OCI-LY7 (cell line): ENCODE measurements around the gene KCNQ1. TPM values are rescaled to one million over a fixed set of nuclear protein-coding genes. Genes with fewer than 3 reads are reported as not detected.

Source experiments
- BruUV-seq: library from RNA; stranded (reverse); fragments of 400-500 nt; replicated peaks from 2 replicates; lab custom pipeline; 2021; lab: Mats Ljungman, UMichigan
- CTCF ChIA-PET: fragments of 300-600 bp; sonication (Branson Sonifier 250); formaldehyde crosslinking; loops from one replicate; lab custom pipeline; 2022; ENCODE audit warnings: antibody characterized with exemption; ENCODE audit not compliant: unreplicated experiment; lab: Charles Lee
- POLR2A ChIA-PET: fragments of 300-600 bp; sonication (Branson Sonifier 250); formaldehyde crosslinking; loops from one replicate; lab custom pipeline; 2022; ENCODE audit warnings: antibody characterized with exemption; lab: Charles Lee
- DNase-seq: peaks from one replicate; pipeline ENCODE4 v3.0.0-alpha.2; 2015; ENCODE audit warnings: low spot score
- H2AFZ ChIP-seq: fragments of 200-600 bp; sonication (generic), shearing (Covaris generic); 2 replicates; pipeline ENCODE4 v1.6.1; 2014; ENCODE audit warnings: mild to moderate bottlenecking, antibody characterized with exemption, low read length, moderate library complexity
- H3K27ac ChIP-seq: fragments of 200-600 bp; sonication (generic); 2 replicates; pipeline ENCODE4 v1.5.1; 2014; ENCODE audit warnings: mixed run types, low read depth, mild to moderate bottlenecking, moderate library complexity, low read length, inconsistent platforms; ENCODE audit not compliant: poor library complexity, severe bottlenecking
- H3K36me3 ChIP-seq: fragments of 200-600 bp; sonication (generic); 2 replicates; pipeline ENCODE4 v1.6.1; 2014; ENCODE audit warnings: mild to moderate bottlenecking, antibody characterized with exemption, low read length, moderate library complexity, mixed read lengths; ENCODE audit not compliant: insufficient read depth
- H3K4me1 ChIP-seq: fragments of 200-600 bp; sonication (generic); 2 replicates; pipeline ENCODE4 v1.5.1; 2014; ENCODE audit warnings: mild to moderate bottlenecking, low read length; ENCODE audit not compliant: insufficient read depth, poor library complexity, severe bottlenecking
- H3K4me2 ChIP-seq: fragments of 200-600 bp; sonication (generic); 2 replicates; pipeline ENCODE4 v1.6.1; 2014; ENCODE audit warnings: mild to moderate bottlenecking, low read length
- H3K4me3 ChIP-seq: fragments of 200-600 bp; sonication (generic); 2 replicates; pipeline ENCODE4 v1.5.1; 2014; ENCODE audit warnings: mild to moderate bottlenecking, low read depth, low read length; ENCODE audit not compliant: poor library complexity, severe bottlenecking
- H3K79me2 ChIP-seq: fragments of 200-600 bp; sonication (generic); 2 replicates; pipeline ENCODE4 v1.6.1; 2016; ENCODE audit warnings: low read depth, mild to moderate bottlenecking, low read length, moderate library complexity, mixed read lengths; ENCODE audit not compliant: insufficient read depth
- H3K9me2 ChIP-seq: fragments of 200-600 bp; sonication (generic); 2 replicates; pipeline ENCODE4 v1.6.1; 2016; ENCODE audit warnings: mild to moderate bottlenecking, low read length, mixed read lengths; ENCODE audit not compliant: insufficient read depth
- H3K9me3 ChIP-seq: fragments of 200-600 bp; sonication (generic); 2 replicates; pipeline ENCODE4 v1.6.1; 2014; ENCODE audit warnings: mild to moderate bottlenecking, mixed run types, low read length, mixed read lengths
- H4K20me1 ChIP-seq: fragments of 200-600 bp; sonication (generic); 2 replicates; pipeline ENCODE4 v1.6.1; 2014; ENCODE audit warnings: mild to moderate bottlenecking, antibody characterized with exemption, low read length, moderate library complexity, mixed read lengths; ENCODE audit not compliant: insufficient read depth
- EZH2phosphoT487 ChIP-seq: fragments of 200-600 bp; sonication (generic); IDR thresholded peaks from 2 replicates; pipeline ENCODE4 v1.6.1; 2018; ENCODE audit warnings: low read depth, borderline replicate concordance, mild to moderate bottlenecking, mixed run types, antibody characterized with exemption, low read length, moderate library complexity, mixed read lengths
- intact Hi-C: fragments of 100-400 bp; cut with micrococcal nuclease; formaldehyde crosslinking; loops from one replicate; pipeline ENCODE4 v1.10.0; 2022; ENCODE audit not compliant: unreplicated experiment
- total RNA-seq, 2 experiments: library from RNA; depleted of rRNA in 1 of 2; stranded (reverse); fragments of >200 nt in 1 of 2; shearing (Covaris generic) in 1 of 2; gene quantifications; 2 replicates each; pipeline ENCODE4 v1.2.3, GENCODE V29; 2014 to 2022
- TF ChIP-seq, protein P1 (sequence below): fragments of 200-600 bp; sonication (generic); conservative IDR thresholded peaks from 2 replicates; pipeline ENCODE4 v1.5.1; 2014; ENCODE audit warnings: mild to moderate bottlenecking, antibody characterized with exemption, low read length, moderate library complexity, mixed read lengths

The KCNQ1 gene
- total RNA-seq, 2 experiments from 2014 or later, result 0.22 to 1.3 TPM

DNA sequence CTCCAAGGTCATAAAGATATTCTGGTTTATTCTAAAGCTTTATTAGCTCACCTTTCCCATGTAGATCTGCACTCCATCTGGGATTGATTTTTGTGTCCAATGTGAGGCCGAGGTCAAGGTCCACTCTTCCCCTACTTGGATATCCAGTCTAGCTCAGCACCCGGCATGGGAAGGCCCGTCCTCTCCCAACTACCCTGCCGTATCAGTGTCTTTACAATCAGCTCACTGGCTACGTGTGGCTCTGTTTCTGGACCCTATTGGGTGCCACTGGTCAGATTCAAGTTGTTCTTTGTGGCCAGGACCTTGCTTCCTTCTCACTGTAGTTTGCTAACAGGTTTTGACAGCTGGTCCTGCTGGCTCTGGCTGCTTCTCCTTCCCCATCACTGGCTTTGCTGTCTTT lies 224.1 kb downstream of the KCNQ1 start:
- intact Hi-C loops, result no loop called here
- no peak for DNase-seq
- Histone ChIP-seq H4K20me1 (no peaks in the 10 kb centered on the region), H3K27ac (no peak overlapping the region), H3K4me3 (no peak overlapping the region), H3K4me2 (no peak overlapping the region), H3K4me1 (no peaks in the 10 kb centered on the region), H3K9me3 (no peaks in the 10 kb centered on the region), H3K9me2 (no peaks in the 10 kb centered on the region), H3K79me2 (no peaks in the 10 kb centered on the region), H2AFZ (no peak overlapping the region), H3K36me3 (no peaks in the 10 kb centered on the region)
- ChIA-PET CTCF (no interaction called here), POLR2A (no interaction called here)
- BruUV-seq, result no TSS peak
- TF ChIP-seq, protein P1, sequence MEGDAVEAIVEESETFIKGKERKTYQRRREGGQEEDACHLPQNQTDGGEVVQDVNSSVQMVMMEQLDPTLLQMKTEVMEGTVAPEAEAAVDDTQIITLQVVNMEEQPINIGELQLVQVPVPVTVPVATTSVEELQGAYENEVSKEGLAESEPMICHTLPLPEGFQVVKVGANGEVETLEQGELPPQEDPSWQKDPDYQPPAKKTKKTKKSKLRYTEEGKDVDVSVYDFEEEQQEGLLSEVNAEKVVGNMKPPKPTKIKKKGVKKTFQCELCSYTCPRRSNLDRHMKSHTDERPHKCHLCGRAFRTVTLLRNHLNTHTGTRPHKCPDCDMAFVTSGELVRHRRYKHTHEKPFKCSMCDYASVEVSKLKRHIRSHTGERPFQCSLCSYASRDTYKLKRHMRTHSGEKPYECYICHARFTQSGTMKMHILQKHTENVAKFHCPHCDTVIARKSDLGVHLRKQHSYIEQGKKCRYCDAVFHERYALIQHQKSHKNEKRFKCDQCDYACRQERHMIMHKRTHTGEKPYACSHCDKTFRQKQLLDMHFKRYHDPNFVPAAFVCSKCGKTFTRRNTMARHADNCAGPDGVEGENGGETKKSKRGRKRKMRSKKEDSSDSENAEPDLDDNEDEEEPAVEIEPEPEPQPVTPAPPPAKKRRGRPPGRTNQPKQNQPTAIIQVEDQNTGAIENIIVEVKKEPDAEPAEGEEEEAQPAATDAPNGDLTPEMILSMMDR, result no peak
- no peak for TF ChIP-seq EZH2phosphoT487

DNA sequence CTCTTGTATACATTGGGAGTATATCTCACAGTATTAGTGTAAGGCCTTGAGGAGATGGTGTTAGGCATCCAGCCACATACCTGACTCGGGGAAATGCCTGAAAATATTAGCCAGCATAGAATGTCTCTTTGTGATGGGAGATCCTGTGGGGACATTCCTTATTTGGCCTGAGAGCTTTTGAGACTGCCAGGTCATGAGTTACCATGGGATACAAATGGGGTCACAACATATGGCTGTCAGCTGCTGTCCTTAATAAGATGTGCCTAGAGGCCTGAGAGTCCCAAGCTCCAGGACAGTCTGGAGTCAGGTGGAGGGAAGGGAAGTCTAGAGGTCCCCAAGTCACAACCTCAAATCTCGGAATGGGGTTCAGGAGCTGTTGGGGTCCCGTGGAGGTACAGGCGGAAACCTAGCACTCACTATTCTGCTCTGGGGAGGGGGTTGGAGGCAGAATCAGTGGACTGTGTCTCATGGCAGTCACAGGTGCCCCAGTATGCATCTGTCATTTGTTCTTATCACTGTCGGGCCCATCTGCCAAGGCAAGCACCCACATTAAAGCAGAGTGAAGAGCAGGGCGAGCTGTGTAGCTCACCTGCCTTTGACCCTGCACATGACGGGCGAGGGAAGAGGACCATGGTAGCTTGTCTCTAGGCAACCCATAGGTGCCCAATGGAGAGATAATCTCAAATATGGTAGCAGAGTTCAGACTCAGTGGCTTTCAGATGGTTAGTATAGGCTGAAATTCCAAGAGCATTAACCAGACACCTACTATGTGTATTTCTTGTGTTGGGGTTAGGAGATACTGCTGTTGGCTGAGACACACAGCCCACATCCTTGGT lies 225.0 kb downstream of the KCNQ1 start:
- Histone ChIP-seq H2AFZ (no peak overlapping the region), H3K4me2 (no peak overlapping the region), H3K79me2 (no peaks in the 10 kb centered on the region), H3K27ac (no peak overlapping the region), H3K9me3 (no peaks in the 10 kb centered on the region), H3K9me2 (no peaks in the 10 kb centered on the region), H3K4me3 (no peak overlapping the region), H4K20me1 (no peaks in the 10 kb centered on the region), H3K36me3 (no peaks in the 10 kb centered on the region), H3K4me1 (no peaks in the 10 kb centered on the region)
- intact Hi-C loops, result no loop called here
- no peak for DNase-seq
- POLR2A ChIA-PET, result no interaction called here
- no peak for TF ChIP-seq EZH2phosphoT487
- TF ChIP-seq, protein P1, result no peak
- no TSS peak for BruUV-seq
- CTCF ChIA-PET, result no interaction called here

DNA sequence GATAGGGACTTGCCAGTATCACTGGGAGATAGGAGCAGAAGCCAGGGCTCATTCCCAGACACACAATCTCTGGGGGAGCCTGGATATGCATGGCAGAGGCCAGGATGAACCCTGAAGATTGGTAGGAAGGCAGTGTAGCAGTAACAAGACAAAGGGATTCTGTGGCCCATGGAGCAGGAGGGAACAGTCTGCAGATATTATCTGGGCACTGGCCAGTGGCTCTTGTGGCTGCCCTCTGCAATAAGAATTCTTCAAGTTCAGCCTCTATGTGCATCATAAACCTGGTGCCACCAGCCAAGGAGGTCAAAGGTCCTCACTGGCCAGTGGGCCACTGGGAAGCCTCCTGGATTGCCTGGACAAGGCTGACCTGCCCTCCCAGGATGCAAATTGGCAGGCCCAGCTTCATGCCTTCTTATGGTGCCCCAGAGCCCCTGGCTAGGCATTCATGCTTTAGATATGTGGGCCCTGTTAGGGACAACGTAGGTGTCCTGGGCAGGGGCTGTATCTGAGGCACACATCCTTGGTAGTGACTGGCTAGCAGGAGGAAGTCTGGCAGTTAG lies 225.8 kb downstream of the KCNQ1 start:
- Histone ChIP-seq H3K4me2 (no peak overlapping the region), H2AFZ (no peak overlapping the region), H3K9me3 (no peaks in the 10 kb centered on the region), H3K4me3 (no peak overlapping the region), H3K9me2 (no peaks in the 10 kb centered on the region), H3K27ac (no peak overlapping the region), H3K4me1 (no peaks in the 10 kb centered on the region), H3K36me3 (no peaks in the 10 kb centered on the region), H3K79me2 (no peaks in the 10 kb centered on the region), H4K20me1 (no peaks in the 10 kb centered on the region)
- BruUV-seq, result no TSS peak
- ChIA-PET CTCF (no interaction called here), POLR2A (no interaction called here)
- intact Hi-C loops, result no loop called here
- TF ChIP-seq EZH2phosphoT487, result no peak
- TF ChIP-seq, protein P1, result no peak
- no peak for DNase-seq
